HepG2 (cell line): ENCODE data around the gene GBGT1. TPM values are rescaled to one million over a fixed set of nuclear protein-coding genes. Genes with fewer than 3 reads are reported as not detected.

Source experiments
- BHLHE40 ChIP-seq: IDR thresholded peaks from 2 replicates; pipeline ENCODE4 v1.6.1; 2011; ENCODE audit warnings: low read length, improper control_type of control experiment
- BORCS8-MEF2B ChIP-seq: sonication (generic); formaldehyde crosslinking; IDR thresholded peaks from 2 replicates; pipeline ENCODE4 v1.8.0; 2022; ENCODE audit warnings: mild to moderate bottlenecking, missing genetic modification reagents
- CCAR2 ChIP-seq: fragments of 200-400 bp; formaldehyde crosslinking; optimal IDR thresholded peaks from 2 replicates; pipeline ENCODE3; 2018; ENCODE audit warnings: low read depth, mild to moderate bottlenecking, low read length, moderate library complexity
- CREM ChIP-seq, 2 experiments: sonication (generic) in 1 of 2; formaldehyde crosslinking in 1 of 2; IDR thresholded peaks; 2 replicates each; pipeline versions ENCODE4 v1.4.0 to v1.6.1; 2016 to 2020; ENCODE audit warnings: antibody characterized with exemption in 1 of 2, mild to moderate bottlenecking in 1 of 2, missing genetic modification reagents in 1 of 2
- ELF3 ChIP-seq: IDR thresholded peaks from 2 replicates; pipeline ENCODE4 v1.6.1; 2016; ENCODE audit warnings: missing genetic modification reagents, missing compliant biosample characterization
- FOXA3 ChIP-seq: IDR thresholded peaks from 2 replicates; pipeline ENCODE4 v1.6.1; 2016; ENCODE audit warnings: missing genetic modification reagents, missing compliant biosample characterization
- MAF1 ChIP-seq: sonication (generic); formaldehyde crosslinking; IDR thresholded peaks from 2 replicates; pipeline ENCODE4 v1.5.0; 2020; ENCODE audit warnings: missing genetic modification reagents, borderline replicate concordance
- MED13 ChIP-seq: sonication (generic); formaldehyde crosslinking; IDR thresholded peaks from 2 replicates; pipeline ENCODE4 v1.5.0; 2020; ENCODE audit warnings: missing genetic modification reagents
- MEIS1 ChIP-seq: sonication (generic); formaldehyde crosslinking; IDR thresholded peaks from 2 replicates; pipeline ENCODE4 v1.9.0; 2021; ENCODE audit warnings: mild to moderate bottlenecking, missing genetic modification reagents, moderate library complexity, borderline replicate concordance
- NFIC ChIP-seq: IDR thresholded peaks from 2 replicates; pipeline ENCODE4 v1.6.1; 2012; ENCODE audit warnings: mild to moderate bottlenecking, low read length, inconsistent platforms
- NFKB2 ChIP-seq: sonication (generic); formaldehyde crosslinking; IDR thresholded peaks from 2 replicates; pipeline ENCODE4 v1.4.0; 2020; ENCODE audit warnings: missing genetic modification reagents, borderline replicate concordance
- RAD21 ChIP-seq: fragments of 450-650 bp; formaldehyde crosslinking; IDR thresholded peaks from 2 replicates; pipeline ENCODE4 v1.5.0; 2020; ENCODE audit warnings: mild to moderate bottlenecking
- RFXAP ChIP-seq: sonication (generic); formaldehyde crosslinking; IDR thresholded peaks from 2 replicates; pipeline ENCODE4 v1.4.0; 2020; ENCODE audit warnings: missing genetic modification reagents, borderline replicate concordance
- SMARCC2 ChIP-seq: fragments of 450-650 bp; IDR thresholded peaks from 2 replicates; pipeline ENCODE4 v1.6.1; 2017; ENCODE audit warnings: antibody characterized with exemption, mild to moderate bottlenecking
- SRY ChIP-seq: sonication (generic); formaldehyde crosslinking; IDR thresholded peaks from 2 replicates; pipeline ENCODE4 v1.8.0; 2022; ENCODE audit warnings: mild to moderate bottlenecking, missing genetic modification reagents
- ZC3H13 ChIP-seq: sonication (generic); formaldehyde crosslinking; IDR thresholded peaks from 2 replicates; pipeline ENCODE4 v1.8.1; 2023; ENCODE audit warnings: mild to moderate bottlenecking, missing genetic modification reagents, moderate library complexity
- ZFX ChIP-seq: sonication (generic); formaldehyde crosslinking; IDR thresholded peaks from 2 replicates; pipeline ENCODE4 v1.4.0; 2020; ENCODE audit warnings: mild to moderate bottlenecking, low read depth, missing genetic modification reagents, moderate library complexity
- ZMAT3 ChIP-seq: sonication (generic); formaldehyde crosslinking; conservative IDR thresholded peaks from 2 replicates; pipeline ENCODE4 v1.7.0; 2021; ENCODE audit warnings: missing genetic modification reagents
- ZNF430 ChIP-seq: sonication (generic); formaldehyde crosslinking; IDR thresholded peaks from 2 replicates; pipeline ENCODE4 v1.9.0; 2021; ENCODE audit warnings: mild to moderate bottlenecking, missing genetic modification reagents
- ZNF512 ChIP-seq: sonication (generic); formaldehyde crosslinking; IDR thresholded peaks from 2 replicates; pipeline ENCODE4 v1.4.0; 2020; ENCODE audit warnings: mild to moderate bottlenecking, missing genetic modification reagents
- ZNF747 ChIP-seq: sonication (generic); formaldehyde crosslinking; IDR thresholded peaks from 2 replicates; pipeline ENCODE4 v1.8.1; 2023; ENCODE audit warnings: missing genetic modification reagents, mild to moderate bottlenecking, borderline replicate concordance
- ZNF772 ChIP-seq: sonication (generic); formaldehyde crosslinking; IDR thresholded peaks from 2 replicates; pipeline ENCODE4 v1.5.0; 2020; ENCODE audit warnings: mild to moderate bottlenecking, missing genetic modification reagents
- polyA plus RNA-seq, 8 experiments: library from polyadenylated mRNA; depleted of rRNA in 3 of 8; stranded (reverse) in 7 of 8; unstranded in 1 of 8; fragments of >200 nt; fragmentation: Illumina TruSeq in 4 of 8; extraction: Trizol in 4 of 8; gene quantifications; 2 replicates each; pipeline versions ENCODE4 v1.2.1 to v1.2.3, GENCODE V29; 2011 to 2016; ENCODE audit warnings: low read depth in 4 of 8, missing spikeins in 1 of 8, mixed read lengths in 1 of 8; ENCODE audit not compliant: insufficient read depth in 1 of 8
- total RNA-seq, 5 experiments: library from RNA; depleted of rRNA; stranded (reverse); fragments of >200 nt; fragmentation: Illumina TruSeq; extraction: Trizol; gene quantifications; 2 replicates each; pipeline ENCODE4 v1.2.3, GENCODE V29; 2016; ENCODE audit warnings: low read depth in 1 of 5
- TF ChIP-seq, protein P1 (sequence below): sonication (generic); formaldehyde crosslinking; IDR thresholded peaks from 2 replicates; pipeline ENCODE4 v1.4.0; 2020; ENCODE audit warnings: mild to moderate bottlenecking, low read depth, missing genetic modification reagents

The GBGT1 gene
- total and polyA plus RNA-seq, 2 of the 13 experiments (the other 11 are each of a cell fraction or from before 2014, with no cell fraction given): not detected

DNA sequence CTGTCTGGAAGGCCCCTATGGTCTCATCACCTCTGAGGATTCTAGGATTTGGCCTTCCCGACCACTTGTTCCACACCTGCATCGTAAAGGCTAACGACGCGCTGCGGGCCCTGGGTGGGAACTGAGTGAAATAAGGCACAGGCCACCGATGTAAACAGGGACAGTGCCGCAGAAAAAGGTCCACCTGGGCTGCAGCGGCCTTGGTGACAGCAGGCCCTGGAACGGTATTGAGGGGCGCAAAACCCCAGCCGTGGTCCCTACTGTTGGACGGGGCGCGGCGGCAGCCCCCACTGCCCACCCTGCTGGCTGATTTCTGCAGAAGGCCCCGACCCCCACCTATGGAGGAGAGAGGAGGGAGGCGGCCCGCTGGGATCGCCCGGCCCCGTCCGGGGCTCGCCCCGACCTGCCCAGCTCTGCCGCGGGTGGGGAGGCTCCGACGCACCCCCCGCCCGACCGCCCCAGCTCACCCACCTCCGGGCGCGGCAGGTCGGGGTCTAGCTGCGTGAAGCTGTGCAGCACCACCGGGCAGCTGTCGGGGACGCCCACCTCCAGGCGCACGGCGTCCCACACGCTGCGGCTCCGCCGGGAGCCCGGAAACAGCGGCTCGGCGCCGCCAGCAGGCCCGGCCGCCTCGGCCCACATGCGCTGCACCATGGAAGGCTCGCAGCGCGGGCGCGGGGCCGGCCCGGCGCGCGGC, 43.1 kb downstream of the GBGT1 start (continued):
- TF ChIP-seq ELF3 (CRISPR knock-in tag) (no peak), NFKB2 (CRISPR knock-in tag) (0 out of 2 replicates have a peak, but pooled peaks have one; percentile 24), NFIC (no peak), ZFX (CRISPR knock-in tag) (peak; percentile 64), ZNF772 (CRISPR knock-in tag) (peak; percentile 31; the same call in 1 of the 2 replicates), CREM (IDR thresholded peaks at IDR 0.05) (no peak), CREM (CRISPR knock-in tag; IDR thresholded peaks at IDR 0.05) (no peak), RAD21 (CRISPR knock-in tag) (peak; percentile 29; the same call in 1 of the 2 replicates), MEIS1 (CRISPR knock-in tag) (0 out of 2 replicates have a peak, but pooled peaks have one; percentile 4), BORCS8-MEF2B (CRISPR knock-in tag) (0 out of 2 replicates have a peak, but pooled peaks have one; percentile 1), ZMAT3 (CRISPR knock-in tag) (peak; percentile 56; the same call in 1 of the 2 replicates), RFXAP (0 out of 2 replicates have a peak, but pooled peaks have one; percentile 18), ZC3H13 (0 out of 2 replicates have a peak, but pooled peaks have one; percentile 30), MAF1 (CRISPR knock-in tag) (0 out of 2 replicates have a peak, but pooled peaks have one; percentile 60), ZNF512 (CRISPR knock-in tag) (no peak), ZNF430 (CRISPR knock-in tag) (0 out of 2 replicates have a peak, but pooled peaks have one; percentile 38), SMARCC2 (no peak), SRY (CRISPR knock-in tag) (no peak), CCAR2 (no peak), ZNF747 (CRISPR knock-in tag) (0 out of 2 replicates have a peak, but pooled peaks have one; percentile 35), FOXA3 (peak; percentile 47; the same call in 1 of the 2 replicates), MED13 (0 out of 2 replicates have a peak, but pooled peaks have one; percentile 28), BHLHE40 (no peak)
- TF ChIP-seq, protein P1, sequence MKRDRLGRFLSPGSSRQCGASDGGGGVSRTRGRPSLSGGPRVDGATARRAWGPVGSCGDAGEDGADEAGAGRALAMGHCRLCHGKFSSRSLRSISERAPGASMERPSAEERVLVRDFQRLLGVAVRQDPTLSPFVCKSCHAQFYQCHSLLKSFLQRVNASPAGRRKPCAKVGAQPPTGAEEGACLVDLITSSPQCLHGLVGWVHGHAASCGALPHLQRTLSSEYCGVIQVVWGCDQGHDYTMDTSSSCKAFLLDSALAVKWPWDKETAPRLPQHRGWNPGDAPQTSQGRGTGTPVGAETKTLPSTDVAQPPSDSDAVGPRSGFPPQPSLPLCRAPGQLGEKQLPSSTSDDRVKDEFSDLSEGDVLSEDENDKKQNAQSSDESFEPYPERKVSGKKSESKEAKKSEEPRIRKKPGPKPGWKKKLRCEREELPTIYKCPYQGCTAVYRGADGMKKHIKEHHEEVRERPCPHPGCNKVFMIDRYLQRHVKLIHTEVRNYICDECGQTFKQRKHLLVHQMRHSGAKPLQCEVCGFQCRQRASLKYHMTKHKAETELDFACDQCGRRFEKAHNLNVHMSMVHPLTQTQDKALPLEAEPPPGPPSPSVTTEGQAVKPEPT: no peak
